ENCODE data around the gene KRT78.

KRT78 gene

GRCh38 chr12:52811191-52812072, 37.4 kb downstream of the KRT78 start:
- no peak for DNase-seq (ENCODE audit: low read depth, low spot score)
- H3K27ac ChIP-seq, result no peak overlapping the region
- no peaks in the 10 kb centered on the region for H3K9me3 ChIP-seq (ENCODE audit: low read depth, low read length)
- H3K9ac ChIP-seq (ENCODE audit: insufficient read length), result no peak overlapping the region
- H3K4me3 ChIP-seq, result no peak overlapping the region
- no peaks in the 10 kb centered on the region for H3K36me3 ChIP-seq (ENCODE audit: insufficient read depth, low read length)
- TF ChIP-seq FOXP2 (optimal IDR thresholded peaks at IDR 0.05; ENCODE audit: control extremely low read depth, extremely low read length, insufficient read depth) (no peak), EZH2 (IDR thresholded peaks at IDR 0.05) (no peak), POLR2AphosphoS5 (IDR thresholded peaks at IDR 0.05; ENCODE audit: borderline replicate concordance, low read depth, low read length) (no peak)

- TF ChIP-seq EZH2 (IDR thresholded peaks at IDR 0.05) (no peak), FOXP2 (optimal IDR thresholded peaks at IDR 0.05; ENCODE audit: control extremely low read depth, extremely low read length, insufficient read depth) (no peak), POLR2AphosphoS5 (IDR thresholded peaks at IDR 0.05; ENCODE audit: borderline replicate concordance, low read depth, low read length) (no peak)
- Histone ChIP-seq H3K9ac (ENCODE audit: insufficient read length) (no peak overlapping the region), H3K4me3 (no peak overlapping the region), H3K36me3 (ENCODE audit: insufficient read depth, low read length) (no peaks in the 10 kb centered on the region), H3K27ac (no peak overlapping the region), H3K9me3 (ENCODE audit: low read depth, low read length) (no peaks in the 10 kb centered on the region)
- no peak for DNase-seq (ENCODE audit: low read depth, low spot score)
These were observed 38.2 kb downstream of the KRT78 start for GRCh38 chr12:52810554-52810953.

- no peak overlapping the region for H3K27ac ChIP-seq
- no peaks in the 10 kb centered on the region for H3K36me3 ChIP-seq (ENCODE audit: insufficient read depth, low read length)
- no peaks in the 10 kb centered on the region for H3K9me3 ChIP-seq (ENCODE audit: low read depth, low read length)
- no peak for TF ChIP-seq POLR2AphosphoS5 (IDR thresholded peaks at IDR 0.05; ENCODE audit: borderline replicate concordance, low read depth, low read length)
- no peak for TF ChIP-seq FOXP2 (optimal IDR thresholded peaks at IDR 0.05; ENCODE audit: control extremely low read depth, extremely low read length, insufficient read depth)
- TF ChIP-seq EZH2 (IDR thresholded peaks at IDR 0.05), result no peak
- DNase-seq (ENCODE audit: low read depth, low spot score), result no peak
- no peak overlapping the region for H3K4me3 ChIP-seq
- no peak overlapping the region for H3K9ac ChIP-seq (ENCODE audit: insufficient read length)
These were observed 39.6 kb downstream of the KRT78 start for GRCh38 chr12:52809166-52809565.

- TF ChIP-seq EZH2 (IDR thresholded peaks at IDR 0.05) (no peak), FOXP2 (optimal IDR thresholded peaks at IDR 0.05; ENCODE audit: control extremely low read depth, extremely low read length, insufficient read depth) (no peak), POLR2AphosphoS5 (IDR thresholded peaks at IDR 0.05; ENCODE audit: borderline replicate concordance, low read depth, low read length) (no peak)
- H3K9ac ChIP-seq (ENCODE audit: insufficient read length), result no peak overlapping the region
- no peaks in the 10 kb centered on the region for H3K9me3 ChIP-seq (ENCODE audit: low read depth, low read length)
- H3K36me3 ChIP-seq (ENCODE audit: insufficient read depth, low read length), result no peaks in the 10 kb centered on the region
- H3K4me3 ChIP-seq, result no peak overlapping the region
- H3K27ac ChIP-seq, result no peak overlapping the region
- no peak for DNase-seq (ENCODE audit: low read depth, low spot score)
These were observed 40.1 kb downstream of the KRT78 start for GRCh38 chr12:52808573-52809160.

- Histone ChIP-seq H3K4me3 (no peak overlapping the region), H3K27ac (no peak overlapping the region), H3K9ac (ENCODE audit: insufficient read length) (no peak overlapping the region), H3K36me3 (ENCODE audit: insufficient read depth, low read length) (no peaks in the 10 kb centered on the region), H3K9me3 (ENCODE audit: low read depth, low read length) (no peaks in the 10 kb centered on the region)
- TF ChIP-seq POLR2AphosphoS5 (IDR thresholded peaks at IDR 0.05; ENCODE audit: borderline replicate concordance, low read depth, low read length) (no peak), EZH2 (IDR thresholded peaks at IDR 0.05) (no peak), FOXP2 (optimal IDR thresholded peaks at IDR 0.05; ENCODE audit: control extremely low read depth, extremely low read length, insufficient read depth) (no peak)
- DNase-seq (ENCODE audit: low read depth, low spot score), result no peak
These were observed 41.0 kb downstream of the KRT78 start for GRCh38 chr12:52807544-52808470.

GRCh38 chr12:52806821-52807543, 41.8 kb downstream of the KRT78 start:
- Histone ChIP-seq H3K4me3 (no peak overlapping the region), H3K36me3 (ENCODE audit: insufficient read depth, low read length) (no peaks in the 10 kb centered on the region), H3K27ac (no peak overlapping the region), H3K9me3 (ENCODE audit: low read depth, low read length) (no peaks in the 10 kb centered on the region), H3K9ac (ENCODE audit: insufficient read length) (no peak overlapping the region)
- no peak for DNase-seq (ENCODE audit: low read depth, low spot score)
- TF ChIP-seq EZH2 (IDR thresholded peaks at IDR 0.05), result no peak
- TF ChIP-seq FOXP2 (optimal IDR thresholded peaks at IDR 0.05; ENCODE audit: control extremely low read depth, extremely low read length, insufficient read depth), result no peak
- TF ChIP-seq POLR2AphosphoS5 (IDR thresholded peaks at IDR 0.05; ENCODE audit: borderline replicate concordance, low read depth, low read length), result no peak

- no peak overlapping the region for H3K4me3 ChIP-seq
- H3K27ac ChIP-seq, result no peak overlapping the region
- no peak overlapping the region for H3K9ac ChIP-seq (ENCODE audit: insufficient read length)
- H3K9me3 ChIP-seq (ENCODE audit: low read depth, low read length), result no peaks in the 10 kb centered on the region
- DNase-seq (ENCODE audit: low read depth, low spot score), result no peak
- TF ChIP-seq POLR2AphosphoS5 (IDR thresholded peaks at IDR 0.05; ENCODE audit: borderline replicate concordance, low read depth, low read length) (no peak), FOXP2 (optimal IDR thresholded peaks at IDR 0.05; ENCODE audit: control extremely low read depth, extremely low read length, insufficient read depth) (no peak), EZH2 (IDR thresholded peaks at IDR 0.05) (no peak)
- no peaks in the 10 kb centered on the region for H3K36me3 ChIP-seq (ENCODE audit: insufficient read depth, low read length)
These were observed 42.5 kb downstream of the KRT78 start for GRCh38 chr12:52806169-52806811.
